HG02610 (cell line): ENCODE results near the gene DERA.
"Not testable (repeated sequence)": the region's sequence is repeated elsewhere in the genome, so short reads cannot be mapped to it uniquely, and the experiment has no call there.

Experiments
- ATAC-seq: cut with Tn5 transposase; IDR thresholded peaks from one replicate; pipeline ENCODE4 v1.9.1; 2021; ENCODE audit warnings: mild to moderate bottlenecking, moderate library complexity; ENCODE audit not compliant: unreplicated experiment

DERA gene

GRCh38 chr12:15956413-15957185 lies 45.5 kb downstream of the DERA start:
- no peak for ATAC-seq

GRCh38 chr12:15962760-15963159 lies 51.6 kb downstream of the DERA start:
- no peak for ATAC-seq

GRCh38 chr12:15963271-15963670 lies 52.1 kb downstream of the DERA start:
- ATAC-seq, result no peak

- no peak for ATAC-seq
These were observed 55.3 kb downstream of the DERA start for GRCh38 chr12:15966426-15966825.

GRCh38 chr12:15967053-15967452 lies 55.9 kb downstream of the DERA start:
- ATAC-seq, result not testable (repeated sequence)

- ATAC-seq, result no peak
These were observed 60.1 kb downstream of the DERA start for GRCh38 chr12:15971211-15971610.

- no peak for ATAC-seq
These were observed 61.8 kb downstream of the DERA start for GRCh38 chr12:15972894-15973293.

- peak; percentile 83 for ATAC-seq
These were observed 67.1 kb downstream of the DERA start for GRCh38 chr12:15977999-15978951.

- peak; percentile 45 for ATAC-seq
These were observed 68.3 kb downstream of the DERA start for GRCh38 chr12:15979096-15980092.

GRCh38 chr12:15982071-15982470 lies 70.9 kb downstream of the DERA start:
- ATAC-seq, result no peak

- ATAC-seq, result no peak
These were observed 71.3 kb downstream of the DERA start for GRCh38 chr12:15982471-15982870.

GRCh38 chr12:15982921-15983320 lies 71.8 kb downstream of the DERA start:
- ATAC-seq, result no peak

- no peak for ATAC-seq
These were observed 73.1 kb downstream of the DERA start for GRCh38 chr12:15984097-15984800.

- no peak for ATAC-seq
These were observed 73.8 kb downstream of the DERA start for GRCh38 chr12:15984963-15985362.

- no peak for ATAC-seq
These were observed 76.6 kb downstream of the DERA start for GRCh38 chr12:15987696-15988095.

GRCh38 chr12:15988983-15989755 lies 78.0 kb downstream of the DERA start:
- ATAC-seq, result no peak

- no peak for ATAC-seq
These were observed 84.7 kb downstream of the DERA start for GRCh38 chr12:15995801-15996200.

- no peak for ATAC-seq
These were observed 85.1 kb downstream of the DERA start for GRCh38 chr12:15996254-15996653.

- no peak for ATAC-seq
These were observed 85.8 kb downstream of the DERA start for GRCh38 chr12:15996948-15997347.
